PFSK-1 (cell line): ENCODE measurements around the gene ZNF827.

ENCODE experiments used
- POLR2AphosphoS5 ChIP-seq: IDR thresholded peaks from 2 replicates; pipeline ENCODE4 v1.6.1; 2012; ENCODE audit warnings: low read depth, mild to moderate bottlenecking, control low read depth, low read length, moderate library complexity
- TF ChIP-seq, protein P1 (sequence below), 2 experiments: IDR thresholded peaks; 2 replicates each; pipeline versions ENCODE4 v1.6.1 to v1.8.0; 2011 to 2012; ENCODE audit warnings: low read depth in 2 of 2, low read length in 2 of 2, control low read depth in 1 of 2, inconsistent platforms in 1 of 2, mild to moderate bottlenecking in 1 of 2, moderate library complexity in 1 of 2; ENCODE audit not compliant: insufficient read depth in 1 of 2

DNA sequence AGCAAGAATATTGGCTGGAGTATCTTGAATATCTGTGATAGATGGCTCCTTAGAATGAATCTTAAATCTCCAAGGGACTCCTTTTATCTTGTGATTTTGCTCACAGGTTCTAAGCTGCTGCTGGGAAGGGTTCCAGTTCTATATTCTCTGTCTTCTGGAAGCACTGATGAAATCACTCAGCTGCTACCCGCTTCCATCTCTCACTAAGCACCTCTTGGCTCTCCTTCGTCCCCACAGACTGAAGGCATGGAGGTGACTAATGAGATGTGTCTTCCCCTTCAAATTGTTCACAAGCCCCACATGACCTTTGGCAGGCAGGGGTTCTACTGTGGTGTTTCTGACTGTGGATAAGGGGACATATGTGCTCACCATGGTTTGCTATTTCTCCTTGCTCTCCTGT lies 182.8 kb downstream of the ZNF827 start:
- TF ChIP-seq, protein P1, sequence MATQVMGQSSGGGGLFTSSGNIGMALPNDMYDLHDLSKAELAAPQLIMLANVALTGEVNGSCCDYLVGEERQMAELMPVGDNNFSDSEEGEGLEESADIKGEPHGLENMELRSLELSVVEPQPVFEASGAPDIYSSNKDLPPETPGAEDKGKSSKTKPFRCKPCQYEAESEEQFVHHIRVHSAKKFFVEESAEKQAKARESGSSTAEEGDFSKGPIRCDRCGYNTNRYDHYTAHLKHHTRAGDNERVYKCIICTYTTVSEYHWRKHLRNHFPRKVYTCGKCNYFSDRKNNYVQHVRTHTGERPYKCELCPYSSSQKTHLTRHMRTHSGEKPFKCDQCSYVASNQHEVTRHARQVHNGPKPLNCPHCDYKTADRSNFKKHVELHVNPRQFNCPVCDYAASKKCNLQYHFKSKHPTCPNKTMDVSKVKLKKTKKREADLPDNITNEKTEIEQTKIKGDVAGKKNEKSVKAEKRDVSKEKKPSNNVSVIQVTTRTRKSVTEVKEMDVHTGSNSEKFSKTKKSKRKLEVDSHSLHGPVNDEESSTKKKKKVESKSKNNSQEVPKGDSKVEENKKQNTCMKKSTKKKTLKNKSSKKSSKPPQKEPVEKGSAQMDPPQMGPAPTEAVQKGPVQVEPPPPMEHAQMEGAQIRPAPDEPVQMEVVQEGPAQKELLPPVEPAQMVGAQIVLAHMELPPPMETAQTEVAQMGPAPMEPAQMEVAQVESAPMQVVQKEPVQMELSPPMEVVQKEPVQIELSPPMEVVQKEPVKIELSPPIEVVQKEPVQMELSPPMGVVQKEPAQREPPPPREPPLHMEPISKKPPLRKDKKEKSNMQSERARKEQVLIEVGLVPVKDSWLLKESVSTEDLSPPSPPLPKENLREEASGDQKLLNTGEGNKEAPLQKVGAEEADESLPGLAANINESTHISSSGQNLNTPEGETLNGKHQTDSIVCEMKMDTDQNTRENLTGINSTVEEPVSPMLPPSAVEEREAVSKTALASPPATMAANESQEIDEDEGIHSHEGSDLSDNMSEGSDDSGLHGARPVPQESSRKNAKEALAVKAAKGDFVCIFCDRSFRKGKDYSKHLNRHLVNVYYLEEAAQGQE (IDR thresholded peaks at IDR 0.05; ENCODE audit: insufficient read depth in 1 of 2, low read depth in 2 of 2, low read length in 2 of 2) = no peak
- TF ChIP-seq POLR2AphosphoS5 = no peak
